Trophoblast cell (in vitro differentiated cells and primary cell): ENCODE results near the gene SLC6A19. TPM values are rescaled to one million over a fixed set of nuclear protein-coding genes. Genes with fewer than 3 reads are reported as not detected.

Experiments
- DNase-seq, 2 donors: peaks; one replicate each; pipeline ENCODE4 v3.0.0-alpha.2; 2016
- H2AFZ ChIP-seq: 2 replicates; pipeline ENCODE4 v1.6.1; 2013; ENCODE audit warnings: low read length, moderate library complexity, mild to moderate bottlenecking; ENCODE audit not compliant: insufficient read depth, poor library complexity
- H2AK5ac ChIP-seq: 2 replicates; pipeline ENCODE4 v1.6.1; 2013; ENCODE audit warnings: mild to moderate bottlenecking, low read length
- H2BK120ac ChIP-seq: 2 replicates; pipeline ENCODE4 v1.6.1; 2013; ENCODE audit warnings: low read length, mild to moderate bottlenecking, moderate library complexity; ENCODE audit not compliant: insufficient read depth, poor library complexity
- H2BK12ac ChIP-seq: 2 replicates; pipeline ENCODE4 v1.6.1; 2013; ENCODE audit warnings: mild to moderate bottlenecking, low read length, moderate library complexity
- H2BK5ac ChIP-seq: 2 replicates; pipeline ENCODE4 v1.6.1; 2013; ENCODE audit warnings: low read length, low read depth, moderate library complexity, mild to moderate bottlenecking; ENCODE audit not compliant: poor library complexity
- H3K14ac ChIP-seq: 2 replicates; pipeline ENCODE4 v1.6.1; 2013; ENCODE audit warnings: mild to moderate bottlenecking, low read length
- H3K18ac ChIP-seq: 2 replicates; pipeline ENCODE4 v1.6.1; 2013; ENCODE audit warnings: mild to moderate bottlenecking, low read length
- H3K23ac ChIP-seq: 2 replicates; pipeline ENCODE4 v1.6.1; 2013; ENCODE audit warnings: low read length
- H3K27ac ChIP-seq: 2 replicates; pipeline ENCODE4 v1.5.1; 2013; ENCODE audit warnings: low read depth, mild to moderate bottlenecking, inconsistent platforms, low read length, moderate library complexity
- H3K27me3 ChIP-seq: 2 replicates; pipeline ENCODE4 v1.6.1; 2013; ENCODE audit warnings: inconsistent platforms, mild to moderate bottlenecking, low read length, moderate library complexity; ENCODE audit not compliant: insufficient read depth
- H3K36me3 ChIP-seq, 2 experiments: 1 replicate in 1 of 2; 2 replicates in 1 of 2; pipeline ENCODE4 v1.6.1; 2013; ENCODE audit warnings: low read length in 2 of 2, mild to moderate bottlenecking in 2 of 2, moderate library complexity in 1 of 2; ENCODE audit not compliant: insufficient read depth in 2 of 2, control insufficient read depth in 1 of 2
- H3K4ac ChIP-seq: 2 replicates; pipeline ENCODE4 v1.6.1; 2013; ENCODE audit warnings: low read depth, mild to moderate bottlenecking, low read length, moderate library complexity
- H3K4me1 ChIP-seq, 2 experiments: 1 replicate in 1 of 2; 2 replicates in 1 of 2; pipeline ENCODE4 v1.6.1; 2013; ENCODE audit warnings: low read length in 2 of 2, mild to moderate bottlenecking in 2 of 2, moderate library complexity in 1 of 2; ENCODE audit not compliant: insufficient read depth in 2 of 2, control insufficient read depth in 1 of 2
- H3K4me2 ChIP-seq: 2 replicates; pipeline ENCODE4 v1.6.1; 2013; ENCODE audit warnings: inconsistent platforms, mild to moderate bottlenecking, low read length, moderate library complexity
- H3K4me3 ChIP-seq: 2 replicates; pipeline ENCODE4 v1.5.1; 2013; ENCODE audit warnings: mild to moderate bottlenecking, low read depth, low read length, inconsistent platforms
- H3K79me1 ChIP-seq: one replicate; pipeline ENCODE4 v1.6.1; 2013; ENCODE audit warnings: low read length
- H3K79me2 ChIP-seq: 2 replicates; pipeline ENCODE4 v1.6.1; 2013; ENCODE audit warnings: low read length, mild to moderate bottlenecking; ENCODE audit not compliant: control insufficient read depth, insufficient read depth, poor library complexity
- H3K9ac ChIP-seq: 2 replicates; pipeline ENCODE4 v1.6.1; 2013; ENCODE audit warnings: mild to moderate bottlenecking, low read length
- H3K9me3 ChIP-seq: 2 replicates; pipeline ENCODE4 v1.6.1; 2013; ENCODE audit warnings: low read depth, mild to moderate bottlenecking, control low read depth, inconsistent platforms, low read length; ENCODE audit not compliant: insufficient read depth
- H4K12ac ChIP-seq: 2 replicates; pipeline ENCODE4 v1.6.1; 2013; ENCODE audit warnings: low read depth, mild to moderate bottlenecking, low read length, moderate library complexity
- H4K8ac ChIP-seq: 2 replicates; pipeline ENCODE4 v1.6.1; 2013; ENCODE audit warnings: low read depth, mild to moderate bottlenecking, low read length, moderate library complexity
- H4K91ac ChIP-seq: one replicate; pipeline ENCODE4 v1.6.1; 2013; ENCODE audit warnings: low read depth, mild to moderate bottlenecking, low read length, moderate library complexity
- WGBS: extraction: QIAGEN DNeasy Blood & Tissue Kit; methylation state at CpG from one replicate; pipeline ENCODE4 v1.1.7; 2013; ENCODE audit warnings: missing lambda C conversion rate; ENCODE audit not compliant: insufficient read length, insufficient coverage; ENCODE audit errors: extremely low coverage; 5-methylcytosine and 5-hydroxymethylcytosine counted together
- polyA plus RNA-seq: library from polyadenylated mRNA; stranded (reverse); fragments of 200-250 nt; gene quantifications from 2 replicates; pipeline ENCODE4 v1.2.3, GENCODE V29; 2013

SLC6A19 gene
- 0.19 and 0.21 TPM in 2 replicates for polyA plus RNA-seq

- H4K12ac ChIP-seq, result no peak within 1 kb of the TSS
- H3K18ac ChIP-seq, result no peak within 1 kb of the TSS
- no peak for DNase-seq
- no peak within 1 kb of the TSS for H3K4ac ChIP-seq
- no peak within 1 kb of the TSS for H3K4me2 ChIP-seq
- no peaks in the 10 kb centered on the region for H3K36me3 ChIP-seq
- H3K9me3 ChIP-seq, result peaks cover 2% of the 10 kb centered on the region
- H4K91ac ChIP-seq, result no peak within 1 kb of the TSS
- no peak within 1 kb of the TSS for H3K9ac ChIP-seq
- no CpG with 5 or more reads among the region's 51 CpGs for WGBS
- H3K4me1 ChIP-seq, result no peaks in the 10 kb centered on the region
- no peak within 1 kb of the TSS for H2BK120ac ChIP-seq
- H3K79me1 ChIP-seq, result no peaks in the 10 kb centered on the region
- no peaks in the 10 kb centered on the region for H3K27me3 ChIP-seq
- no peaks in the 10 kb centered on the region for H3K79me2 ChIP-seq
- no peak within 1 kb of the TSS for H3K23ac ChIP-seq
- H4K8ac ChIP-seq, result no peak within 1 kb of the TSS
- no peak within 1 kb of the TSS for H2BK5ac ChIP-seq
- H3K27ac ChIP-seq, result no peak within 1 kb of the TSS
- H2AFZ ChIP-seq, result no peak within 1 kb of the TSS
- H2BK12ac ChIP-seq, result no peak within 1 kb of the TSS
- H3K4me3 ChIP-seq, result no peak within 1 kb of the TSS
- no peak within 1 kb of the TSS for H3K14ac ChIP-seq
- no peak within 1 kb of the TSS for H2AK5ac ChIP-seq
These were observed at the start of gene SLC6A19 for GRCh38 chr5:1201327-1202025. TSS of gene SLC6A19 (plus strand) at chr5:1201595. CDS start at chr5:1201651, 56 bp downstream.

- no peak overlapping the region for H2BK12ac ChIP-seq
- H3K14ac ChIP-seq, result no peak overlapping the region
- H3K4me3 ChIP-seq, result no peak overlapping the region
- no peak overlapping the region for H3K23ac ChIP-seq
- no peak overlapping the region for H3K4me2 ChIP-seq
- no peaks in the 10 kb centered on the region for H3K36me3 ChIP-seq
- H3K27ac ChIP-seq, result no peak overlapping the region
- no peak overlapping the region for H3K18ac ChIP-seq
- no peak overlapping the region for H4K8ac ChIP-seq
- no peak overlapping the region for H4K91ac ChIP-seq
- no peak overlapping the region for H2AK5ac ChIP-seq
- no peak for DNase-seq
- peaks cover 27% of the 10 kb centered on the region for H3K27me3 ChIP-seq
- WGBS, result no CpG with 5 or more reads among the region's 10 CpGs
- H3K9me3 ChIP-seq, result peaks cover 18% of the 10 kb centered on the region
- no peak overlapping the region for H3K9ac ChIP-seq
- no peaks in the 10 kb centered on the region for H3K4me1 ChIP-seq
- no peak overlapping the region for H3K4ac ChIP-seq
- H2BK5ac ChIP-seq, result no peak overlapping the region
- H3K79me2 ChIP-seq, result no peaks in the 10 kb centered on the region
- no peak overlapping the region for H4K12ac ChIP-seq
- H2BK120ac ChIP-seq, result no peak overlapping the region
- H3K79me1 ChIP-seq, result no peaks in the 10 kb centered on the region
- no peak overlapping the region for H2AFZ ChIP-seq
These were observed 49.2 kb upstream of the SLC6A19 start for GRCh38 chr5:1152156-1152555.

- WGBS, result no CpG with 5 or more reads among the region's 15 CpGs
- Histone ChIP-seq H3K36me3 (no peaks in the 10 kb centered on the region), H3K18ac (no peak overlapping the region), H2BK12ac (no peak overlapping the region), H3K4me2 (no peak overlapping the region), H3K14ac (no peak overlapping the region), H4K8ac (no peak overlapping the region), H2AFZ (no peak overlapping the region), H2BK120ac (no peak overlapping the region), H4K91ac (no peak overlapping the region), H3K4ac (no peak overlapping the region), H2BK5ac (no peak overlapping the region), H3K9me3 (peaks cover 24% of the 10 kb centered on the region), H3K79me2 (no peaks in the 10 kb centered on the region), H3K79me1 (no peaks in the 10 kb centered on the region), H3K4me3 (no peak overlapping the region), H3K27me3 (peaks cover 32% of the 10 kb centered on the region), H3K27ac (no peak overlapping the region), H3K4me1 (no peaks in the 10 kb centered on the region), H4K12ac (no peak overlapping the region), H2AK5ac (no peak overlapping the region), H3K9ac (no peak overlapping the region), H3K23ac (no peak overlapping the region)
- no peak for DNase-seq
These were observed 48.6 kb upstream of the SLC6A19 start for GRCh38 chr5:1152771-1153282.

- Histone ChIP-seq H2AK5ac (no peak overlapping the region), H3K4me2 (no peak overlapping the region), H4K12ac (no peak overlapping the region), H3K4me3 (no peak overlapping the region), H2BK5ac (no peak overlapping the region), H3K27me3 (peaks cover 32% of the 10 kb centered on the region), H3K4me1 (no peaks in the 10 kb centered on the region), H3K79me2 (no peaks in the 10 kb centered on the region), H3K23ac (no peak overlapping the region), H3K27ac (no peak overlapping the region), H3K18ac (no peak overlapping the region), H4K8ac (no peak overlapping the region), H2AFZ (no peak overlapping the region), H3K14ac (no peak overlapping the region), H3K9me3 (peaks cover 24% of the 10 kb centered on the region), H2BK120ac (no peak overlapping the region), H3K4ac (no peak overlapping the region), H4K91ac (no peak overlapping the region), H3K36me3 (no peaks in the 10 kb centered on the region), H3K9ac (no peak overlapping the region), H2BK12ac (no peak overlapping the region), H3K79me1 (no peaks in the 10 kb centered on the region)
- WGBS, result no CpG with 5 or more reads among the region's 12 CpGs
- DNase-seq, result no peak
These were observed 48.0 kb upstream of the SLC6A19 start for GRCh38 chr5:1153428-1153827.
